Hepatocyte (in vitro differentiated cells): Measurements from ENCODE around the gene DLX4. TPM values are rescaled to one million over a fixed set of nuclear protein-coding genes. Genes with fewer than 3 reads are reported as not detected.

Source experiments
- DNase-seq: peaks from one replicate; pipeline ENCODE4 v3.0.0-alpha.2; 2016; ENCODE audit warnings: low spot score
- H2AFZ ChIP-seq: fragments of 200-600 bp; sonication (generic); 2 replicates; pipeline ENCODE4 v1.6.0; 2016; ENCODE audit warnings: antibody characterized with exemption, mild to moderate bottlenecking
- H3K27ac ChIP-seq: fragments of 200-600 bp; sonication (generic); 2 replicates; pipeline ENCODE4 v1.5.1; 2016; ENCODE audit warnings: mild to moderate bottlenecking
- H3K27me3 ChIP-seq: fragments of 200-600 bp; sonication (generic); 2 replicates; pipeline ENCODE4 v1.6.1; 2016
- H3K36me3 ChIP-seq: fragments of 200-600 bp; sonication (generic); replicated peaks from 2 replicates; pipeline ENCODE4 v1.5.1; 2016; ENCODE audit warnings: low read depth; ENCODE audit not compliant: insufficient read depth
- H3K4me1 ChIP-seq: fragments of 200-600 bp; sonication (generic); 2 replicates; pipeline ENCODE4 v1.5.1; 2016; ENCODE audit warnings: mild to moderate bottlenecking, moderate library complexity; ENCODE audit not compliant: insufficient read depth
- H3K4me2 ChIP-seq: fragments of 200-600 bp; sonication (generic); 2 replicates; pipeline ENCODE4 v1.6.0; 2016
- H3K4me3 ChIP-seq: fragments of 200-600 bp; sonication (generic); 2 replicates; pipeline ENCODE4 v1.5.1; 2016; ENCODE audit warnings: mild to moderate bottlenecking
- H3K79me2 ChIP-seq: fragments of 200-600 bp; sonication (generic); 2 replicates; pipeline ENCODE4 v1.6.0; 2017; ENCODE audit warnings: mild to moderate bottlenecking
- H3K9me2 ChIP-seq: fragments of 200-600 bp; sonication (generic); replicated peaks from 2 replicates; pipeline ENCODE4 v1.6.0; 2017; ENCODE audit warnings: mild to moderate bottlenecking; ENCODE audit not compliant: insufficient read depth
- H3K9me3 ChIP-seq: fragments of 200-600 bp; sonication (generic); 2 replicates; pipeline ENCODE4 v1.5.1; 2016; ENCODE audit warnings: low read depth, mild to moderate bottlenecking
- H4K20me1 ChIP-seq: fragments of 200-600 bp; sonication (generic); 2 replicates; pipeline ENCODE4 v1.6.0; 2016; ENCODE audit warnings: mild to moderate bottlenecking; ENCODE audit not compliant: insufficient read depth, poor library complexity, severe bottlenecking
- EZH2 ChIP-seq: fragments of 200-600 bp; sonication (generic); IDR thresholded peaks from 2 replicates; pipeline ENCODE4 v1.6.1; 2016; ENCODE audit warnings: antibody characterized with exemption, mild to moderate bottlenecking, borderline replicate concordance
- EZH2phosphoT487 ChIP-seq: fragments of 200-600 bp; sonication (generic); IDR thresholded peaks from one replicate; pipeline ENCODE4 v1.6.1; 2018; ENCODE audit warnings: antibody characterized with exemption, mild to moderate bottlenecking, low read depth, moderate library complexity; ENCODE audit not compliant: unreplicated experiment, severe bottlenecking
- WGBS: methylation state at CpG from one replicate; pipeline ENCODE4 v1.1.6; 2016; ENCODE audit warnings: low lambda C conversion rate; ENCODE audit errors: missing lambda C conversion rate; 5-methylcytosine and 5-hydroxymethylcytosine counted together
- polyA plus RNA-seq: library from polyadenylated mRNA; unstranded; fragments of >200 nt; fragmentation: Nextera tagmentation; extraction: Ambion mirVana; gene quantifications from 2 replicates; pipeline ENCODE4 v1.2.1, GENCODE V29; 2016
- total RNA-seq: library from RNA; depleted of rRNA; stranded (reverse); fragments of >200 nt; gene quantifications from 2 replicates; pipeline ENCODE4 v1.2.3, GENCODE V29; 2014
- TF ChIP-seq, protein P1 (sequence below): fragments of 200-600 bp; sonication (generic); IDR thresholded peaks from 2 replicates; pipeline ENCODE4 v1.5.1; 2016; ENCODE audit warnings: antibody characterized with exemption, mild to moderate bottlenecking; ENCODE audit not compliant: poor library complexity

The DLX4 gene
- total and polyA plus RNA-seq, 2 experiments from 2014 or later = 0.17 to 1.4 TPM

GRCh38 chr17:49967621-49968404 lies 1.2 kb upstream of the DLX4 start:
- Histone ChIP-seq H3K4me1 (peaks cover 40% of the 10 kb centered on the region), H4K20me1 (no peaks in the 10 kb centered on the region), H3K79me2 (no peaks in the 10 kb centered on the region), H3K9me3 (no peaks in the 10 kb centered on the region), H3K4me2 (peak overlapping the region; percentile 95), H3K36me3 (no peaks in the 10 kb centered on the region), H3K9me2 (no peaks in the 10 kb centered on the region), H3K4me3 (no peak overlapping the region), H3K27me3 (peaks cover 96% of the 10 kb centered on the region), H3K27ac (no peak overlapping the region), H2AFZ (no peak overlapping the region)
- DNase-seq = no peak
- TF ChIP-seq EZH2phosphoT487 (no peak), EZH2 (no peak)
- TF ChIP-seq, protein P1, sequence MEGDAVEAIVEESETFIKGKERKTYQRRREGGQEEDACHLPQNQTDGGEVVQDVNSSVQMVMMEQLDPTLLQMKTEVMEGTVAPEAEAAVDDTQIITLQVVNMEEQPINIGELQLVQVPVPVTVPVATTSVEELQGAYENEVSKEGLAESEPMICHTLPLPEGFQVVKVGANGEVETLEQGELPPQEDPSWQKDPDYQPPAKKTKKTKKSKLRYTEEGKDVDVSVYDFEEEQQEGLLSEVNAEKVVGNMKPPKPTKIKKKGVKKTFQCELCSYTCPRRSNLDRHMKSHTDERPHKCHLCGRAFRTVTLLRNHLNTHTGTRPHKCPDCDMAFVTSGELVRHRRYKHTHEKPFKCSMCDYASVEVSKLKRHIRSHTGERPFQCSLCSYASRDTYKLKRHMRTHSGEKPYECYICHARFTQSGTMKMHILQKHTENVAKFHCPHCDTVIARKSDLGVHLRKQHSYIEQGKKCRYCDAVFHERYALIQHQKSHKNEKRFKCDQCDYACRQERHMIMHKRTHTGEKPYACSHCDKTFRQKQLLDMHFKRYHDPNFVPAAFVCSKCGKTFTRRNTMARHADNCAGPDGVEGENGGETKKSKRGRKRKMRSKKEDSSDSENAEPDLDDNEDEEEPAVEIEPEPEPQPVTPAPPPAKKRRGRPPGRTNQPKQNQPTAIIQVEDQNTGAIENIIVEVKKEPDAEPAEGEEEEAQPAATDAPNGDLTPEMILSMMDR = no peak
- whole genome bisulfite sequencing = 24% methylated on average over 10 of the region's 10 CpGs

DNA sequence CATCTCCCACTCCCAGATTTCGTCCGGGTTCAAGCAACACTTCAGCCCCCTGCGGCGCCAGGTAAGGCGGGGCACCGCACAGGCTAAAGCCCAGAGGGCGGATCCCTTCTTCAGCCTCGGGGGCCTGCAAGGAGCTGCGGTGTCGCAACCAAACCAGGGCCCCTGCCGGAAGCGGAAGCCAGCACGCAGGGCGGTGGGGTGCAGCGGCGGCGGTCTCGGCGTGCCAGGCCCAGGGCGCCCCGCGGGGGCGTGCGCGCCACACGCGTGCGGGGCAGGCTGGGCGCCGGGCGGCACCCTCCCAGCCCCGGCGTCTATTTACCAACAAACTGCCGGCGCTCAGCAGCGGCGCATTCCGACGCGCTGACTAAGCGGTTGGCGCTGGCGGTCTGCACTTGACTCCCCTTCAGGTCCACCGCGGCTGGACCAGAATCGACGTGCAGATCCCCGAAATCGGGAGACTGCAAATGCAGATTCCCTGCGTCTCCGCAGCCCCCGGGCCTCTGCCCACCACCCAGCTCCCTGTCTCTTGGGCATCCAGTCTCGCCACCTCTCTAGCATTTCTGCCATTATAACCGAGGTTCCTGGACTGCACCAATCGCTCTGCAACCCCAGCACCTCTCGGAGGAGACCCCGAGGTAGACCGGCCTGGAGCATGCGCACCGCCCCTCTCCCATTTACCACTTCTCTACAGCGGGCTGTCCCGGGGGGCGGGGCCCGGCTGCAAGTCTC lies 421 bp upstream of the DLX4 start:
- Histone ChIP-seq H3K9me2 (no peaks in the 10 kb centered on the region), H3K4me1 (peaks cover 38% of the 10 kb centered on the region), H2AFZ (peak overlapping the region; percentile 61), H3K27ac (peak overlapping the region; percentile 41), H4K20me1 (no peaks in the 10 kb centered on the region), H3K79me2 (no peaks in the 10 kb centered on the region), H3K9me3 (no peaks in the 10 kb centered on the region), H3K36me3 (no peaks in the 10 kb centered on the region), H3K4me3 (peak overlapping the region; percentile 34), H3K4me2 (peak overlapping the region; percentile 95), H3K27me3 (peaks cover 96% of the 10 kb centered on the region)
- WGBS = 1% methylated on average over 59 of the region's 64 CpGs
- no peak for TF ChIP-seq EZH2
- peak; percentile 37 for TF ChIP-seq EZH2phosphoT487
- peak; percentile 91 for DNase-seq

DNA sequence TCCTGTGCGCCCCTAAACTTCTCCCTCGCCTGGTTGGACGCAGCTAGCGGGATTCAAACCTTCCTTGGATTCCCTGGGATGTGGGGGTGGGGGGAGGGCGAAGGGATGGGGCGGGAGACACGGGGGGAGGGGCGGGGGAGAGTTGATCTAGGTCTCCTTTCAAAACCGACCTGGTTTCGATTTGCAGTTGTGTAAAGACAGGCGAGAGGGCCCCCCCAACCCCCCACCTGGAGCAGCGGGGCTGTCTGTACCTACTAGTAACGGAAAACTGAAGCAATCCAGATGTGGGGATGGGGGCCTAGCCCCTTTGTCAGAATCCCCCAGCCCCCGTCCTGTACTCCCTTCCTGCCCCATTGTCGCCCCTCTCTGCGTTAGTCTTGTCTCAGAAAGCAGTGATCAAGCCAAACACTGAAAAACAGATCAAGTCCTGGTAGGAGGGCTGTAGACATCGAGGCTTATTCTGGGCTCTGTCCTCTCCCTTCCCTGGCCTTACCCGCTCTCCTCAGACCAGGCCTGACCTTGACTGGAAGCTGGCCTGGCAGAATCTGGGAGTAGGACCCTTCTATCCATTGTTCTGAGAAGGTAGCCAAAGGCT lies 902 bp downstream of the DLX4 start:
- no peak overlapping the region for H3K4me3 ChIP-seq
- no peak overlapping the region for H2AFZ ChIP-seq

More for the DNA sequence above, 902 bp downstream of the DLX4 start:
- Histone ChIP-seq H3K36me3 (no peaks in the 10 kb centered on the region), H3K4me2 (peak overlapping the region; percentile 95), H3K27me3 (peaks cover 96% of the 10 kb centered on the region), H4K20me1 (no peaks in the 10 kb centered on the region), H3K27ac (no peak overlapping the region), H3K4me1 (peaks cover 26% of the 10 kb centered on the region), H3K9me3 (no peaks in the 10 kb centered on the region), H3K9me2 (no peaks in the 10 kb centered on the region), H3K79me2 (no peaks in the 10 kb centered on the region)
- TF ChIP-seq EZH2phosphoT487 (no peak), EZH2 (no peak)
- TF ChIP-seq, protein P1 = no peak
- WGBS = 38% methylated on average over 6 of the region's 18 CpGs
- no peak for DNase-seq
